GM04504 (cell line): ENCODE data around the gene NRXN3.

Source experiments
- DNase-seq: peaks from one replicate; pipeline ENCODE4 v3.0.0-alpha.2; 2012; ENCODE audit warnings: low read depth

NRXN3 gene

DNA sequence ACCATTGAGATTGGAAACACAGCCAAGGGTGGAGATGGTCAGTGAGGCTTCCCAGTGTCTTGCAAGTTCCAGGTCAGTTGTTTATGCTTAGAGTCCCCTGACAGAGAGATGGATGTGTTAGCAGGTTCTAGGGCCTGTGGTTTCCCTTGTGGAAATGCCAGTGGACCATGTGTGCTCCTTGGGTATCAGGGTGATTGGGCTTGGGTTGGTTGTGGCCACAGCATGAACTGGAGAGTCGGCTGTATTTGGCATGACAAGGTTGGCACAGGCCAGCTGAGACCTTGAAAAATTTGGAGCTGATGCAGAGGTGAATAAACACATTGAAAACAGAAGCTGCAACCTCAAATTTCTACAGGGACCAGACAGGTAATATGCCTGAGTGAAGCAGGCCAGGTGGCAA lies 1373.2 kb downstream of the NRXN3 start:
- no peak for DNase-seq

DNA sequence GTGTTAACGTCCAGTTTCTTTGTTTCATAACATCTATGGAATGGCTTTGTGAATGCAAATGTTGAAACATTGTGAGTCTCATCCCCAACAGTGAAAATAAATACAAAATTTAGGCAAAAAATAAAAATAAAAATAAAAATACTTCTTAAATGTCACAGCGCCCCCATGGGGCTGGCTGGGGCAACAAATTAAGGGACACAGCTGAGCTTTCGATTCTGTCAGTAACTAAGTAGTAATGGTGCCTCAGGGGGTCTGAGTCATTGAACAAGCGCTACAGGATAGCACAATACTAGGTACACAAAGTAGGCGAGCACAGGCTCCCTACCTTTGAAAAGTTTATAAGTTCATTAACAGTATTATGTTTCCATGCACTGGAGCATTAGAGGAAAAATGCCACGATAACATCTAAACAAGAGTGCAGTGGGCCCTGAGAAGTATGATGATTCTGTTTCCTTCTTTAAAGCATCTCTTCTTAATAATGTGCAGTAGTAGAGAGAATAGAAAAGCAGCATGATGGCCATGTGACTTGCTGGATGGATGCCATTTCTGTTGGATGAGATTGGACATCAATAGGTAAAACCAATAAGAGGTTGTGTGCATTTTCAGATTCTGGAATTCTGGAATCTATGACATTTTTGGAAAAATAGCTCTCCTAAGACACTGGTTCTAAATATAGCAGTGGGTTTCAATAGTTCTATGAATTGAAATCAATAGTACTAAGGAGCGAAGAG lies 1374.0 kb downstream of the NRXN3 start:
- DNase-seq: no peak

DNA sequence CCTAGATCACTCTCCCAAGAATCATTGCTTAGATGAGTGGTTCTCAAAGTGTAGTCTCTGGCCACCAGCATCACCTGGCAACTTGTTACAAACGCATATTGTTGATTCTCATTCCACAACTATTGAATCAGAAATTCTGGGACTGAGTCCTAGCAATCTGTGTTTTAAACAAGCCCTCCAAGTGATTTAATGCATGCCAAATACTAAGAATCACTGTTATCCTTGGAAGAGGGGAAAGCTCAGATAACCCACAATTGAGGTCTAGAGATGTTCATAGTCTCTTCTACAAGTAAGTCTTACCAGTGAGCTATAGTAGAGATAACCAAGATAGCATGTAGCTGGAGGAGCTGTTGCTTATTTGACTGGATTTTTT lies 1374.5 kb downstream of the NRXN3 start:
- DNase-seq: no peak

DNA sequence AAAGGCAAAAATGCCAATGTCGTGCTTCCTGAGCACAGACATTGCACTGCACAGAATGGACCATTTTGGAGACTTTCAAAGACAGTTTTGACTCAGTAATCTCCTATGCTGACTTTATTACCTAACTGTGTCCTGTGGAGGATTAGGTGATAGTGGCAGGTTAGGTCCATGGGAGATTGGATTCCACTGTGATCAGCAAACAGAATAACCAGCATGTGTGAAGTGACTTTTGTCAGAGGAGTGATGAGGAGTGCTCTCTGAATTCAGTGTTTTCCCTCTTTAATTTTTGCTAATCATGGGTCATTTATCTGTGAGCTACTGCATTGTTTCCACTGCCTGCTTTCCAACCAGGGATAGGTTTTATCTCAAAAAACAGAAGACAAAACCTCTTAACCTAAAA lies 1378.7 kb downstream of the NRXN3 start:
- no peak for DNase-seq

DNA sequence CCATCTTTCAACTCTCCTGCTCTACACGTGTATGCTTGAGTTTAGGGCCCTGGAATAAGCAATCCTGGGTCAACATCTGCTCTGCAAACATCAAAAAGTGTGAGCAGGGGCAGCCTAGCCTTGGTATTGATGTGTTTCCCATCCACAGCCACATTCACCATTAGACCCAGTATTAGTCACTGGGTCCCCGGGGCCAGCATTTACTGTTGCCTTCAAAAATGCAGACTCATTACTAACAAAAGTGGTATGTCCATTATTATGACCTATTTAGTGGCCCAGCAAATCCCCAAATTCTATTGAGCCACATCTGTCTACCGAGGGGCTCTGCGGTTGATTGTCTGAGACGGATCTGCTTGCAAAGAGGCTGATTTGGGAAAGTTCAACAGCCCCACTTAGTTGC lies 1379.3 kb downstream of the NRXN3 start:
- no peak for DNase-seq

DNA sequence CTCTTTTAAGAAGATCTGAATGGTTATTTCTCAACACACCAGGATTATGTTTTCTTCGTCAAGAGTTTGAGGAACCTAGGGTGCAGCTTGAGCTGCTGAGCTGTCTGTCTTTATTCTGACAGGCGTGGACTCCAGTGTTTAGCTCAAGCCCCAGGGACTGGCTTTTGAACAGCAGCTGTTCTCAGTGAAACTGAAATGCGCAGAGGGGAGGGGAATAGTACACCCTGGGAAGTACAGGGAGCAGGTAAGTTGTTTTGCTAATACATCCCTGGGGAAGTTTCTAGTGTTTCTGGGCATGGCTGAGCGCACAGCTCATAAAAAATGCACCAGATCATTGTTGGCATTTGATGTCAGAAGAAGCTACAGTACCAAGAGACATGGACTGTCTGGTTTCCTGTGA lies 1381.3 kb downstream of the NRXN3 start:
- DNase-seq: no peak

DNA sequence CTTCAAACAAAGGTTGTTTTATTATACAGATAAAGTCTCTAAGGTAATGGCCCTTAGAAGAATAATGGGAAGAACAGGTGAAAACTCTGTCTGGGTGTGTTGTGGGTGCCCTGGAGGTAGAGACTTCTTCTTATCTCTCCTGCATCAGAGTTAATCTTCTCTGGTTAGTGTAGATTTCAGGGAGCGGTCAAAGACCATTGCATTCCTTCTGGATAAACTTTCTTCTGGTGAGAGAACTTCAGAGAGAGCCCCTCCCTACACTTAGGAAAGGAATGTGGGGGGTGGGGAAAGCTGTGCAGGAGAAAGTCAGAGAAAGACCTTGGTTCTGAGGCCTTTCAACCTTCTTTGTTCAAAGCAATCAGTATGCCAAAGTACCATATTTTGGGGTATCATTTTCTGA lies 1382.6 kb downstream of the NRXN3 start:
- no peak for DNase-seq

DNA sequence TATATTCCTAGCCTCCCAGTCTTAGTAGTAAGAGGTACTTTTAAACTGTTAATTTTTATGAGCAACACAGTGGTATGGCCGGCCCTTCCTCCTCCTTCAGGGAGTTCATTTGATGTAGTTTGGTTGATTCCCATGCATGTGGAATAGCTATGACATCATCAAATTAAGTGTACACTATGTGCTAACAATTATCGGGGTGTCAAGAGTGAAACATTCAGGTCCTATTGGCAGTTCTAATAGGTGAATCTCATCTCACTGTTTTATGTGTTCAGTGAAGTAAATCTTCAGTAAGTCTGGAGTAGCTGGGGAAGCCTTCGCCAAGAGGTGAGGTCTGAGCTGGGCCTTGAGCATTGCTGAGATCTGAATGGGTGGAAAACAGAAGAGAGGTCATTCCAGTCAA lies 1384.6 kb downstream of the NRXN3 start:
- DNase-seq: no peak

DNA sequence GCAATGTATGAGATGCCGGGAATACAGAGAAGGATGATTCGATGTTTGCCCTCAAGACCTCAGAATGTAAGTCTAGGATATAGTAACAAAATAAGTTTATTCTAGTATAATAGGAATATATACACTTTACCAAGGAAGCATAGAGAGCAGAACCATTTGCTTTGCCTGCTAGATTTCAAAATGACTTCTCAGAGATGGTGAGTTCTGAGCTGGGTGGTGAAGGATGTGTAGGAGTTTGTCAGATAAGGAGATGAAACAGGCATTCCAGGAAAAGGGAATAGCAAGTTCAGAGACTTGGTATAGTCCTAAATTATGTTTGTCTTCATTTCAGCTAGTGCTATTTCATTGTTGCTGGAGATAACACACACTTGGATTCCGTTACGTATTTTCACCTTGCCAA lies 1385.3 kb downstream of the NRXN3 start:
- DNase-seq: no peak

DNA sequence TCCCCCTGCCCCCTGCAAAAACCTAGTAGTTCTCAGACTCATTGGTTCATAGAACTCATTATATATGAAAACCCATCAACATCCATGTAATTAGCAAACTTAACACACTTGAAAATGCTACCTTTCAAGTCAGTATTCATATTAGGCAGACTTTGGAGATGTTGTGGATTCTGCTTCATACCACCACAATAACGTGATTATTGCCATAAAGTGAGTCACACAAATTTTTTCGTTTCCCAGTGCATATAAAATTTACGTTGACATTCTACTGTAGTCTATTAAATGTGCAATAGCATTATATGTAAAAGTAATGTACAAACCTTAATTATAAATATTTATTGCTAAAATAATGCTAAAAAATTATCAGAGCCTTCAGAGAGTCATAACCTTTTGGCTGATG lies 1387.1 kb downstream of the NRXN3 start:
- no peak for DNase-seq

DNA sequence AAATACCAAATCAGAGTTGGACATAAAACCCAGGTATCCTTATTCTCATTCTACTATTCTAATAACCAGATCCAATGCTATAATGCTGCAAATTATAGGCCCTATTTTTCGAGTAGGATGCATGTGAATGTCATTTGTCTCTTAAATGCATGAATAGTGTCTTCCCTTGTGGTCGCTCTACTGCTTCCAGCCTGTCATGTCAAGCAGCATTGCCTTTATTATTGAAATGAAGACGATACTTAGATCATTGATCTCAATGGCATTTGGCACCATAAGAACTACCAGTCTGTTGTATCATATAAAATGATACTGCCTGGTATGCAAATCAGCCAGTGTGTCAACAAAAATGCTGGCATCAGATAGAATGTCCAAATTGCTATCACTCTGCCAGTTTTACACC lies 1392.0 kb downstream of the NRXN3 start:
- no peak for DNase-seq

DNA sequence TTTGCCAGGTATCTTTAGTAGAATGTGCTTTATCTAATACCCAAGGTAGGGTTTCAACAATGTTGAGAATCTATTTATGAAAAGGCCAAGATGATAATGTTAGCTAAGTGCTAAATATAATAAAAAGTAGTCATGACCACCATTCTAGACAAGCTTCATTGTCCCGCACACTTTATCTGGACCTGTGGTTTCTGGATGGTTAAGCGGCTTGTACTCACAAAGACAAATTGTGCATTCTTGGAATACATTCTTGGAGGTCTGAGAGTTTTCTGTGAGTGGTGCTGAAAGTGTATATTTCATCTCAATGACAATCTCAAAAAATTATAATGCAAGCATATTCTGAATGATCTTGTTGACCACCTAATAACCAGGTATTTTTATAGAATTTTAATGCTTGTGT lies 1394.2 kb downstream of the NRXN3 start:
- no peak for DNase-seq

DNA sequence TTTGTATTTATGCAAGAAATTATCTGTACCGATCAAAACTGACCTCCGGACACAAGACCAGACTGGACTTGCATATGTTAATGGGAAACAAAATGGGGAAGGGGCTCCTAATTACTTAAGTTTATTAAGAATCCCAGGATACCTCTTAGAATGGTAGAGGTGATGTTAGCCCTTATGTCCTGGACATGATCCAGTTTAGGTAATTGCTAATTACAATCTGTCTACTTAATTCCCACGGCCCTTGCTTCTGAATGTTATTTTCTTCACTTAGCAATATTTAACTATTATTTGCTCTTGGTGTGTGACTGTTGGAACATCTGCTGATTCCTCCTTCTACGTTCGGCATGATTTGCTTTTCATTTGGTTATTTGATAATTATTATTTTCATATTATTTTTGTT lies 1397.1 kb downstream of the NRXN3 start:
- no peak for DNase-seq

DNA sequence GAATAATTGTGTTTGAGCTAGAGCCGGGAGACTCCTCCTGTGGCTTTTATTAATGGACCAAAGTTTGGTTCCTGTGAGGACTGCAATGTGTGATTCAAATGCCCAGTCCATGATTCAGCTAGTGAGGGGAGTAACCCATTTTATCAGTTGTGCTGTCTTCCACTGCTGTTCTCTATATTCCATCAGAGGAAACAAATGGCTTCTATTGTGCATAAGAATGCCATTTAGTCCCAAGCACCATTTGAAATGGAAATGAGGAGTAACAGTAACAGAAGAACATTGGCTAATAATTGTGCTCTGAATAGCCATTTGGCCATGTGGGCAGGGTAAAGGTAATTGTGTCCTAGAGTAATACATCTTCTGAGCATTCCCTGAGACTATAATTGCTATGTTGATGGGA lies 1398.4 kb downstream of the NRXN3 start:
- DNase-seq: no peak

DNA sequence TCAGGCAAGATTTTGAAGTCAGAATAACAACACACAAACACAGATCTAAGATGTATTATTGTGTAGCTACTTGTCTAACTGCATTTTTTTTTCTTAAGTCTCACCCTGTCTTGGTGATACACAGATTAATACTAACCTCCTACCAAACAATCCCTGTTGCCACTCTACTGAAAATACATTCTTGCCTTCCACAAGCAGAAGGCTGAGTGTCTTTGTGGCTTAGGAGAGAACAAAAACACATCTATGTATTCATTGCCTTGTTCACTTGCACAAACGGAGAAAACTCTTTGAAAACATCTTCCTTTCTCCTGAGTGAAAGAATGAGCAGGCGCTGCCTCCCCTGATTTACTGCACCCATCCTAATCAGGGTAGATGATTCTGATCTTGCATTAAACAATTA lies 1398.9 kb downstream of the NRXN3 start:
- no peak for DNase-seq

DNA sequence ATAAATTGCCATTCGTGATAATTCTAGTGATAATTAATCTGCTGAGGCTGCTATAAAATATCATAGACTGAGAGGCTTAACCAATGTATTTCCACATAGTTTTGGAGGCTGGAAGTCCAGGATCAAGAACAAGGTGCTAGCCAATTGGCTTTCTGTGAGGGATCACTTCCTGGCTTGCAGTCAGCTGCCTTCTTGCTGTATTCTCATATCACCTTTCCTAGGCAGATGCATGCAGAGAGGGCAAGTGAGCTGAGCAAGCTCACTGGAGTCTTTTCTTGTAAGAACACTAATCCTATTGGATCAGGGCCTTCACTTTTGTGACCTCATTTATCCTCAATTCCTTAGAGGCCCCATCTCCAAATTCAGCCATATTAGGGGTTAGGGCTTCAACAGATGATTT lies 1400.5 kb downstream of the NRXN3 start:
- no peak for DNase-seq

DNA sequence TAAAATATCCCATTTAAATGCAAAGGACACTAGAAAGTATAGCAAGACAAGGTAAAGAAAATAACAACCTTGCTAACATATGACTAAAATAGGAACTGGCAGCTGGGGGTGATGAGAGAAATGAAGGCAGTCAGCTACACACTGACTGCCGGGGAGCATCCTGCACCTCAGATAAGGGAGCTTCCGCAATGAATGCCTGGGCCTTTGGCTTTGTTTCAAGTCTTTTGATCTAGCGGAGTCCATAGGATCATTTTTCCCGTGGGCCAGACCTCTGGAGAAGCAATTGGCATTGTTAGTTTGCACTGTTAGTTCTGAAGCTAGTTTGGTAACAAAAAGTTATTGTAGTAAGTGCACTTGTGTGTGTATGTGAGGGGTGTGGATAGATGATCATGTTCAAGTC lies 1401.2 kb downstream of the NRXN3 start:
- no peak for DNase-seq

DNA sequence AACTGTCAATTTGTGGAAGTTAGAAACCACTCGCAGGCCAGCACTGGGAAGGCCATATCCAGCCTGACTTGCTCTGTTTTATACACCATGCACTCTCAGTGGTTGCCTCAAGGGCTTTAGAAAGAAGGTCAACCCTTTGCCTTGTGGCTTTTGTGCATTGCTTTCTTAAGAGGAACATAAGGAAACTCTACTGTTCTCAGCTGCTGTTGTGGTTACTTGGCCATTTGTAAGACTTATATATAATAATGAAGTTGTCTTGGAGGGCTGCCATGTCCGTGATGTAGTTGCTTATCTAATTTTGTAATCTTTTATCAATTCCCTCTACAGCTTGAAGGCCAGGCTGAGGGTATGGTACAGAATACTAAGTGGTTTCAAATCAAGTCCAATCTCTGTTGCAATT lies 1403.3 kb downstream of the NRXN3 start:
- DNase-seq: no peak

DNA sequence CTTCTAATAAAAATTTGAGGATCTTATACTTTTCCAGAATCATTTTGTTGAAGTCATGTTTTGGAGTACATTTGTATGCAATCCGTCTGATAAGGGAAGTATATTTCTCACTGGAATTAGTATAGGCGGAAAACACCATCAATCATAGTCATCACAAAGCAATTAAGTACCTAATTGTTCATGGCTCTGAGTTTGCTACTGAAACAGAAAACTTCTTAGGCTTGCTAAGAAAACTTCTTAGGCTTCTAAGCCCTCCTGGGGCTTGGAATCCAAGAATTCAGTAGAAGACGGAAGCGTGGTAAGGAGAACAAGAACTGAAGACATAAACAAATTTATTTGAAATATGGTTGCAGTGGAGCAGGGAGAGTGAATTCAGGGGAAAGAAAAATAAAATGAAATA lies 1404.9 kb downstream of the NRXN3 start:
- DNase-seq: no peak

DNA sequence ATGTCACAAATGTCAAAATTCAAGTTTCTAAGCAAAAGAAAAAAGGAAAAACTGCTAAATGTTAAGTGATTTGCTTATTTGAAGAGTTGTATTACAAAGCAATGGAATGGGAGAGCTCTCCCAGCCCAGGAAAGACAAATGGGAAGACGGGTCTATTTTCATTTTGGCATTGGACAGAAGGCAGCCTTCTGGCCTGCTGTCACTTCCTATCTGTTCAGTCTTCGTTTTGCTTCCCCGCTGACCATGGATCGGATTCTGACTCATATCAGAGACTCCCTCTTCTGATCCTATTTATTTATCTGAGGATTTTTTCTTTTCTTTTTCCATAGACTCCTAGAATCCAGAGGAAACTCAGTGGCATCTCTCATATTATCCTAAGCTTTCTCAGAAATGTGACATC lies 1406.3 kb downstream of the NRXN3 start:
- DNase-seq: no peak

DNA sequence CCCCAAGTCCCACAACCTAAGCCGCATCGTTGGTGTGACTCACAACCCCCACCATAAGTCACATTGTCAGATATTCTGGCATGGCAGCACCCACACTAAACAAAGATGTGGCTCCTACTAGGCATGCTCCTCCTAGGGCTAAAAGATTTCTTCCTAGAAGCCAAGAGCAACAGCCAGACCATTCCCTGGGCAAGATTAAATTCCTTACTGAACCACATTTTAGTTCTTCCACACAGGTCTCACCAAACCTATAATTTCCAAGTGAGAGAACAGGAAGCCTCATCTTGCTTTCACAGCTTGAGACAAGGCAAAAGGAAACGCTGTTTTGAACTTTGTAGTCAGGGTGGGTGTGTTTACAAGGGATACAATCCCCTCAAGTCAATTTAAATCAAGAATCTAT lies 1408.3 kb downstream of the NRXN3 start:
- no peak for DNase-seq

DNA sequence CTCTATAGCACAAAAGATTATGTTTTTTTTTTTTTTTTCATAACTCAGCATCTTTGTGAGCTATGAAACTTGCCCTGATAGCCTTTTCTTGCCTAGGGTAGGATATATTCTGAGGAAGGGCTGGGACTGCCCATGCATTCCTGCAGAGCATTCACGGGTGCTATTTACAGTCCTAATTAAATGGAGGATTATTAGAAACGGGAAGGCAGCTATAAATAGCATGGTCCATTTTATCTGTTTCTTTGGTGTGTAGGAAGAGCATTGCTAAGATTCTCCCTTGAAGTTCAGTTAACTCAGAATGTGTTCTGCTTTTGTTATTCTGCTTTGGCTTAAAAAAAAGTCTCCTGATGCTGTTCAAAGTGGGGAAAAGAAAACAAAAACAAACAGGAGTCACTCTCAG lies 1410.2 kb downstream of the NRXN3 start:
- DNase-seq: no peak

DNA sequence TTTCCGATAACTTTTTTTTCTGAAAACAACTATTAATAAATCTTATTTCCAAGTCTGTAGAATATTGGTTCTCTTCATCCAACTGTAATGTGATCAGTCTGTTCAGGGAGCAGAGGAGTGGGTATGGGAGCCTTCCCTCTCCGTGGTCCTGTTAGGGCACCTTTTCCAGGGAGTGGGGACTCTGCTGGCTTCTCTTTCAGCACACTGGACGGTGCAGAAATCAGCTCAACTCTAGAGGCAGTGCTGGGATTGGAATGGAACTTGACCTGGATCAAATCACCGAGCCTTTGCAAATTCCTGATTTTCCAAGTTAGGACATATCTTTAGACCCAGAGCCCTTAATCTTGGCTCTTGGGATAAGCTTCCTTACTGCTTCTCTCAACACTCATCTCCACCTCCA lies 1410.7 kb downstream of the NRXN3 start:
- DNase-seq: no peak

DNA sequence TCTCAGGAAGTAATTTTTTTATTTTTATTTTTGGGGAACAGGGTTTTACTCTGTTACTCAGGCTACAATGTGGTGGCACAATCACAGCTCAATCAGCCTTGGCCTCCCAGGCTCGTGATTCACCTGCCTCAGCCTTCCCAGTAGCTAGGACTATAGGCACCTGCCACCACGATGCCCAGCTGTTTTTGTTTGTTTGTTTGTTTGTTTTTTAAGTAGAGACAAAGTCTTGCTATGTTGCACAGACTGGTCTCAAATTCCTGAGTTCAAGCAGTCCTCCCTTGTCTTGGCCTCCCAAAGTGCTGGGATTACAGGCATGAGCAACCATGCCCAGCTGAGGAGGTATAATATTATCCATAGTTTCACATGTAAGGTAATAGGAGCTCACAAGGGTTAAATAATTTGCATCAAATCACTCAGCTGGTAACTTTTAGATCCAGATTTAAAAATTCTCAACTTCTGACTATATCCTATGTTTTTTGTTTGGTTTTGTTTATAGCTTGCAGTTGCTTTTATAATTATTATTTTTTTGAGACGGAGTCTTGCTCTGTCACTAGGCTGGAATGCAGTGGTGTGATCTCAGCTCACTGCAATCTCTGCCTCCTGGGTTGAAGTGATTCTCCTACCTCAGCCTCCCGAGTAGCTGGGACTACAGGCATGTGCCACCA lies 1411.9 kb downstream of the NRXN3 start:
- no peak for DNase-seq
